Measurements from ENCODE around the gene ADGB. TPM values are rescaled to one million over a fixed set of nuclear protein-coding genes. Genes with fewer than 3 reads are reported as not detected.
"Not testable (repeated sequence)": the region's sequence is repeated elsewhere in the genome, so short reads cannot be mapped to it uniquely, and the experiment has no call there.

ADGB gene
- polyA plus RNA-seq, 2 of the 4 experiments (the other 2 are of a cell fraction) = not detected

DNA sequence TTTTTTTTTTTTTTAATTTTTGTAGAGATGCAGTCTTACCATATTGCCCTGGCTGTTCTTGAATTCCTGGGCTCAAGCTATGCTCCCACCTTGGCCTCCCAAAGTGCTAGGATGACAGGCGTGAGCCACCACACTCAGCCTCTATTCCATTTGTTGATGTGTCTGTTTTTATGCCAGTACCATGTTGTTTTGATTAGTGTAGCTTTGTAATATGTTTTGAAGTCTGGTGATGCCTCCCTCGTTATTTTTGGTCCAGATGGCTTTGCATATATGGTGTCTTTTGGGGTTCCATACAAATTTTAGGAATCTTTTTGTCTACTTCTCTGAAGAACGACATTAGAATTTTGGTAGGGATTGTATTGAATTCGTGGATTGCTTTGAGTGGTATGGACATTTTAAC lies 193.2 kb downstream of the ADGB start:
- H3K9me3 ChIP-seq = no peaks in the 10 kb centered on the region
- no peak for TF ChIP-seq EHMT2 (IDR thresholded peaks at IDR 0.05; ENCODE audit: low read depth)
- FAIRE-seq = no peak
- H3K4me1 ChIP-seq = no peaks in the 10 kb centered on the region
- POLR2A ChIA-PET = no interaction called here
- no peak overlapping the region for H3K27ac ChIP-seq
- no peak for DNase-seq (ENCODE audit: low read depth in 1 of 2, low spot score in 1 of 2)
- H3K4me3 ChIP-seq = no peak overlapping the region
- H3K4me2 ChIP-seq = no peak overlapping the region
- no peak for ATAC-seq
- CTCF ChIA-PET = interaction anchor here (1.5 kb wide), 1 partner anchor 751 kb away, joined by 3 read pairs; no protein-coding TSS in a partner anchor
- WGBS (ENCODE audit: missing lambda C conversion rate) = 10% methylated on average over 4 of the region's 4 CpGs

- H3K4me1 ChIP-seq; H3K27ac ChIP-seq; FAIRE-seq; DNase-seq (ENCODE audit: low read depth in 1 of 2, low spot score in 1 of 2); H3K4me2 ChIP-seq; ATAC-seq; H3K9me3 ChIP-seq; H3K4me3 ChIP-seq; CTCF ChIA-PET; POLR2A ChIA-PET: not testable (repeated sequence)
- WGBS (ENCODE audit: missing lambda C conversion rate) = 0% methylated on average over 2 of the region's 2 CpGs
Observed at GRCh38 chr6:146793218-146793617, 194.4 kb downstream of the ADGB start.

- DNase-seq (ENCODE audit: low read depth in 1 of 2, low spot score in 1 of 2) = no peak
- TF ChIP-seq EHF (CRISPR knock-in tag; IDR thresholded peaks at IDR 0.05) (no peak), BHLHE40 (IDR thresholded peaks at IDR 0.05; ENCODE audit: low read depth, low read length) (no peak), E2F6 (IDR thresholded peaks at IDR 0.05; ENCODE audit: borderline replicate concordance, low read depth) (no peak), RAD21 (conservative IDR thresholded peaks at IDR 0.05 in 1 of 2, IDR thresholded peaks at IDR 0.05 in 1 of 2) (no peak), MYC (IDR thresholded peaks at IDR 0.05; ENCODE audit: borderline replicate concordance, low read length) (no peak), MAZ (IDR thresholded peaks at IDR 0.05; ENCODE audit: borderline replicate concordance, low read depth, low read length) (no peak), ZC3H11A (IDR thresholded peaks at IDR 0.05) (no peak), RCOR1 (IDR thresholded peaks at IDR 0.05; ENCODE audit: low read depth, low read length) (no peak), RARB (CRISPR knock-in tag; IDR thresholded peaks at IDR 0.05) (no peak), BCL3 (IDR thresholded peaks at IDR 0.05) (no peak), NR3C1 (IDR thresholded peaks at IDR 0.05) (no peak), SMC3 (IDR thresholded peaks at IDR 0.05) (no peak), POLR2A (IDR thresholded peaks at IDR 0.05; ENCODE audit: low read length) (no peak), ELK1 (IDR thresholded peaks at IDR 0.05; ENCODE audit: low read depth, low read length) (no peak), KDM1A (IDR thresholded peaks at IDR 0.05; ENCODE audit: low read depth) (no peak), EHMT2 (IDR thresholded peaks at IDR 0.05; ENCODE audit: low read depth) (no peak), EP300 (IDR thresholded peaks at IDR 0.05) (no peak), HOXA7 (CRISPR knock-in tag; IDR thresholded peaks at IDR 0.05) (no peak), POLR2AphosphoS2 (conservative IDR thresholded peaks at IDR 0.05; ENCODE audit: low read length) (no peak)
- TF ChIP-seq, protein P1, sequence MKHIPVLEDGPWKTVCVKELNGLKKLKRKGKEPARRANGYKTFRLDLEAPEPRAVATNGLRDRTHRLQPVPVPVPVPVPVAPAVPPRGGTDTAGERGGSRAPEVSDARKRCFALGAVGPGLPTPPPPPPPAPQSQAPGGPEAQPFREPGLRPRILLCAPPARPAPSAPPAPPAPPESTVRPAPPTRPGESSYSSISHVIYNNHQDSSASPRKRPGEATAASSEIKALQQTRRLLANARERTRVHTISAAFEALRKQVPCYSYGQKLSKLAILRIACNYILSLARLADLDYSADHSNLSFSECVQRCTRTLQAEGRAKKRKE (CRISPR knock-in tag; IDR thresholded peaks at IDR 0.05; ENCODE audit: low read depth) = no peak
- no peak for FAIRE-seq
- Histone ChIP-seq H3K9me3 (no peaks in the 10 kb centered on the region), H3K4me1 (no peaks in the 10 kb centered on the region), H3K4me3 (no peak overlapping the region), H3K27ac (no peak overlapping the region), H3K4me2 (no peak overlapping the region)
- CTCF ChIA-PET = no interaction called here
- no peak for ATAC-seq
- WGBS (ENCODE audit: missing lambda C conversion rate) = 0% methylated on average over 1 of the region's 1 CpG
- POLR2A ChIA-PET = no interaction called here
Observed at GRCh38 chr6:146795479-146796133, 196.8 kb downstream of the ADGB start.

DNA sequence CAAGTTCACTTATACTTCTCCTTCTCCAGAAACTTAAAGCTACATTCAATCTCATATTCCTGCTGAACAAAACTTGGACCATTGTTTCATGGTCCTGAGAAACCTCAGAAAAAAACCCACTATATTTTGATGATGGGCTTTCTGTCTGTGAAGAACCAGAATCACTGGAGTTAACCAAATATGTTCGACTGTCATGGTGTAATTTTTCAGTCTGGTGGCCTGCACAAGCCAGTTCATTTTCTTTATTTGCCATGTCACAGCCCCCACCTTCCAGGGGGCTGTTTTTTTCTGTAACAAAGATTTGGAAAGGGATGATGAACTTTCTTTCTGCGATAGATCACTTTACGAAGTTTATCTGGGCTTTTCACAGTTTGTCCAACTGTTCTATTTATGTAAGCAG lies 204.4 kb downstream of the ADGB start:
- CTCF ChIA-PET = interaction anchor here (1.0 kb wide), 1 partner anchor 22 kb away, joined by 3 read pairs; no protein-coding TSS in a partner anchor
- FAIRE-seq; H3K9me3 ChIP-seq; H3K4me1 ChIP-seq; H3K4me2 ChIP-seq; H3K27ac ChIP-seq; POLR2A ChIA-PET; H3K4me3 ChIP-seq; DNase-seq (ENCODE audit: low read depth in 1 of 2, low spot score in 1 of 2); ATAC-seq: not testable (repeated sequence)
- WGBS (ENCODE audit: missing lambda C conversion rate) = 56% methylated on average over 3 of the region's 3 CpGs

Measured in A549 (cell line).